Neural cell (in vitro differentiated cells): Measurements from ENCODE around the gene GRM2. TPM values are rescaled to one million over a fixed set of nuclear protein-coding genes. Genes with fewer than 3 reads are reported as not detected.

ENCODE experiments used
- H2AFZ ChIP-seq: fragments of 200-600, 300-800 bp; sonication (generic), shearing (Covaris generic); 2 replicates; pipeline ENCODE4 v1.6.0; 2014; ENCODE audit warnings: low read depth, mild to moderate bottlenecking, antibody characterized with exemption, low read length, moderate library complexity
- H3F3A ChIP-seq: fragments of 200-600 bp; shearing (Covaris generic); 2 replicates; pipeline ENCODE4 v1.6.1; 2016; ENCODE audit warnings: mild to moderate bottlenecking, moderate library complexity, mixed read lengths, antibody characterized with exemption, low read length; ENCODE audit not compliant: insufficient read depth, poor library complexity, severe bottlenecking
- H3K27ac ChIP-seq: fragments of 200-600, 300-800 bp; sonication (generic), shearing (Covaris generic); 2 replicates; pipeline ENCODE4 v1.5.1; 2014; ENCODE audit warnings: mild to moderate bottlenecking, low read length, moderate library complexity
- H3K27me3 ChIP-seq: fragments of 300-800, 200-600 bp; sonication (generic), shearing (Covaris generic); 2 replicates; pipeline ENCODE4 v1.6.0; 2014; ENCODE audit warnings: mild to moderate bottlenecking, low read depth, low read length, moderate library complexity; ENCODE audit not compliant: insufficient read depth
- H3K36me3 ChIP-seq: fragments of 300-800, 200-600 bp; sonication (generic), shearing (Covaris generic); 2 replicates; pipeline ENCODE4 v1.5.1; 2014; ENCODE audit warnings: mild to moderate bottlenecking, antibody characterized with exemption, low read length, moderate library complexity; ENCODE audit not compliant: insufficient read depth
- H3K4me2 ChIP-seq: fragments of 300-800, 200-600 bp; sonication (generic), shearing (Covaris generic); 2 replicates; pipeline ENCODE4 v1.6.0; 2014; ENCODE audit warnings: mild to moderate bottlenecking, low read length
- H3K4me3 ChIP-seq: fragments of 300-800, 200-600 bp; sonication (generic), shearing (Covaris generic); 2 replicates; pipeline ENCODE4 v1.5.1; 2014; ENCODE audit warnings: mild to moderate bottlenecking, low read length, moderate library complexity
- H3K79me2 ChIP-seq: fragments of 200-600 bp; shearing (Covaris generic); replicated peaks from 2 replicates; pipeline ENCODE4 v1.6.0; 2014; ENCODE audit warnings: mild to moderate bottlenecking, low read length, moderate library complexity; ENCODE audit not compliant: insufficient read depth
- H3K9ac ChIP-seq: fragments of 300-800, 200-600 bp; sonication (generic), shearing (Covaris generic); 2 replicates; pipeline ENCODE4 v1.6.1; 2016; ENCODE audit warnings: mild to moderate bottlenecking, low read length, mixed read lengths
- H3K9me2 ChIP-seq: fragments of 200-600 bp; shearing (Covaris generic); 2 replicates; pipeline ENCODE4 v1.6.1; 2016; ENCODE audit warnings: mild to moderate bottlenecking, low read length, mixed read lengths; ENCODE audit not compliant: insufficient read depth
- H3K9me3 ChIP-seq: fragments of 200-600, 300-800 bp; sonication (generic), shearing (Covaris generic); 2 replicates; pipeline ENCODE4 v1.6.1; 2016; ENCODE audit warnings: mild to moderate bottlenecking, mixed run types, low read length, moderate library complexity, mixed read lengths
- H4K20me1 ChIP-seq: fragments of 200-600 bp; shearing (Covaris generic); 2 replicates; pipeline ENCODE4 v1.6.1; 2016; ENCODE audit warnings: mild to moderate bottlenecking, mixed run types; ENCODE audit not compliant: insufficient read depth
- EP300 ChIP-seq: fragments of 450-650 bp; conservative IDR thresholded peaks from 2 replicates; pipeline ENCODE4 v1.6.1; 2014; ENCODE audit warnings: antibody characterized with exemption, mild to moderate bottlenecking, moderate library complexity; ENCODE audit not compliant: poor library complexity, severe bottlenecking
- EZH2 ChIP-seq: fragments of 200-600, 300-800 bp; shearing (Covaris generic), sonication (generic); IDR thresholded peaks from 2 replicates; pipeline ENCODE4 v1.6.1; 2014; ENCODE audit warnings: antibody characterized with exemption, low read length, borderline replicate concordance, mild to moderate bottlenecking; ENCODE audit not compliant: insufficient read depth, poor library complexity, severe bottlenecking
- MXI1 ChIP-seq: fragments of 450-650 bp; conservative IDR thresholded peaks from 2 replicates; pipeline ENCODE4 v1.6.1; 2014; ENCODE audit warnings: antibody characterized with exemption, mild to moderate bottlenecking; ENCODE audit not compliant: poor library complexity, severe bottlenecking
- POLR2AphosphoS5 ChIP-seq: IDR thresholded peaks from 2 replicates; pipeline ENCODE4 v1.6.1; 2012
- RAD21 ChIP-seq: fragments of 450-650 bp; conservative IDR thresholded peaks from 2 replicates; pipeline ENCODE4 v1.6.1; 2014; ENCODE audit warnings: antibody characterized with exemption, mild to moderate bottlenecking, moderate library complexity
- SMC3 ChIP-seq: fragments of 450-650 bp; conservative IDR thresholded peaks from 2 replicates; pipeline ENCODE4 v1.6.1; 2014; ENCODE audit warnings: antibody characterized with exemption, mild to moderate bottlenecking, moderate library complexity; ENCODE audit not compliant: poor library complexity
- TAF1 ChIP-seq: IDR thresholded peaks from 2 replicates; pipeline ENCODE4 v1.6.1; 2012; ENCODE audit warnings: low read depth
- polyA plus RNA-seq: library from polyadenylated mRNA; depleted of rRNA; stranded (reverse); fragments of >200 nt; gene quantifications from 2 replicates; pipeline ENCODE4 v1.2.3, GENCODE V29; 2014
- TF ChIP-seq, protein P1 (sequence below): IDR thresholded peaks from 2 replicates; pipeline ENCODE4 v1.6.1; 2012; ENCODE audit warnings: borderline replicate concordance
- TF ChIP-seq, protein P2 (sequence below): fragments of 450-650 bp; IDR thresholded peaks from 2 replicates; pipeline ENCODE4 v1.5.1; 2014; ENCODE audit warnings: antibody characterized with exemption, mild to moderate bottlenecking, moderate library complexity; ENCODE audit not compliant: poor library complexity, severe bottlenecking

GRM2 gene
- polyA plus RNA-seq, 1 donor from 2014 or later, result 9.1 TPM

DNA sequence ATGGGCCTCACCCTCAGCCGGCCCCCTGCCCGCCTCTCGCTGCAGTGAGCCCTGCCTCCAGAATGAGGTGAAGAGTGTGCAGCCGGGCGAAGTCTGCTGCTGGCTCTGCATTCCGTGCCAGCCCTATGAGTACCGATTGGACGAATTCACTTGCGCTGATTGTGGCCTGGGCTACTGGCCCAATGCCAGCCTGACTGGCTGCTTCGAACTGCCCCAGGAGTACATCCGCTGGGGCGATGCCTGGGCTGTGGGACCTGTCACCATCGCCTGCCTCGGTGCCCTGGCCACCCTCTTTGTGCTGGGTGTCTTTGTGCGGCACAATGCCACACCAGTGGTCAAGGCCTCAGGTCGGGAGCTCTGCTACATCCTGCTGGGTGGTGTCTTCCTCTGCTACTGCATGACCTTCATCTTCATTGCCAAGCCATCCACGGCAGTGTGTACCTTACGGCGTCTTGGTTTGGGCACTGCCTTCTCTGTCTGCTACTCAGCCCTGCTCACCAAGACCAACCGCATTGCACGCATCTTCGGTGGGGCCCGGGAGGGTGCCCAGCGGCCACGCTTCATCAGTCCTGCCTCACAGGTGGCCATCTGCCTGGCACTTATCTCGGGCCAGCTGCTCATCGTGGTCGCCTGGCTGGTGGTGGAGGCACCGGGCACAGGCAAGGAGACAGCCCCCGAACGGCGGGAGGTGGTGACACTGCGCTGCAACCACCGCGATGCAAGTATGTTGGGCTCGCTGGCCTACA, 8.5 kb downstream of the GRM2 start:
- Histone ChIP-seq H3K36me3 (no peaks in the 10 kb centered on the region), H4K20me1 (no peaks in the 10 kb centered on the region), H3K79me2 (no peaks in the 10 kb centered on the region), H3K9me3 (no peaks in the 10 kb centered on the region), H3K9me2 (no peaks in the 10 kb centered on the region), H3K4me2 (no peak overlapping the region), H3K9ac (no peak overlapping the region), H3F3A (no peaks in the 10 kb centered on the region), H2AFZ (no peak overlapping the region), H3K27me3 (no peaks in the 10 kb centered on the region), H3K27ac (no peak overlapping the region), H3K4me3 (no peak overlapping the region)
- TF ChIP-seq, protein P1, sequence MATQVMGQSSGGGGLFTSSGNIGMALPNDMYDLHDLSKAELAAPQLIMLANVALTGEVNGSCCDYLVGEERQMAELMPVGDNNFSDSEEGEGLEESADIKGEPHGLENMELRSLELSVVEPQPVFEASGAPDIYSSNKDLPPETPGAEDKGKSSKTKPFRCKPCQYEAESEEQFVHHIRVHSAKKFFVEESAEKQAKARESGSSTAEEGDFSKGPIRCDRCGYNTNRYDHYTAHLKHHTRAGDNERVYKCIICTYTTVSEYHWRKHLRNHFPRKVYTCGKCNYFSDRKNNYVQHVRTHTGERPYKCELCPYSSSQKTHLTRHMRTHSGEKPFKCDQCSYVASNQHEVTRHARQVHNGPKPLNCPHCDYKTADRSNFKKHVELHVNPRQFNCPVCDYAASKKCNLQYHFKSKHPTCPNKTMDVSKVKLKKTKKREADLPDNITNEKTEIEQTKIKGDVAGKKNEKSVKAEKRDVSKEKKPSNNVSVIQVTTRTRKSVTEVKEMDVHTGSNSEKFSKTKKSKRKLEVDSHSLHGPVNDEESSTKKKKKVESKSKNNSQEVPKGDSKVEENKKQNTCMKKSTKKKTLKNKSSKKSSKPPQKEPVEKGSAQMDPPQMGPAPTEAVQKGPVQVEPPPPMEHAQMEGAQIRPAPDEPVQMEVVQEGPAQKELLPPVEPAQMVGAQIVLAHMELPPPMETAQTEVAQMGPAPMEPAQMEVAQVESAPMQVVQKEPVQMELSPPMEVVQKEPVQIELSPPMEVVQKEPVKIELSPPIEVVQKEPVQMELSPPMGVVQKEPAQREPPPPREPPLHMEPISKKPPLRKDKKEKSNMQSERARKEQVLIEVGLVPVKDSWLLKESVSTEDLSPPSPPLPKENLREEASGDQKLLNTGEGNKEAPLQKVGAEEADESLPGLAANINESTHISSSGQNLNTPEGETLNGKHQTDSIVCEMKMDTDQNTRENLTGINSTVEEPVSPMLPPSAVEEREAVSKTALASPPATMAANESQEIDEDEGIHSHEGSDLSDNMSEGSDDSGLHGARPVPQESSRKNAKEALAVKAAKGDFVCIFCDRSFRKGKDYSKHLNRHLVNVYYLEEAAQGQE, result no peak
- TF ChIP-seq EZH2 (no peak), MXI1 (no peak), RAD21 (no peak), POLR2AphosphoS5 (no peak), SMC3 (no peak)
- TF ChIP-seq, protein P2, sequence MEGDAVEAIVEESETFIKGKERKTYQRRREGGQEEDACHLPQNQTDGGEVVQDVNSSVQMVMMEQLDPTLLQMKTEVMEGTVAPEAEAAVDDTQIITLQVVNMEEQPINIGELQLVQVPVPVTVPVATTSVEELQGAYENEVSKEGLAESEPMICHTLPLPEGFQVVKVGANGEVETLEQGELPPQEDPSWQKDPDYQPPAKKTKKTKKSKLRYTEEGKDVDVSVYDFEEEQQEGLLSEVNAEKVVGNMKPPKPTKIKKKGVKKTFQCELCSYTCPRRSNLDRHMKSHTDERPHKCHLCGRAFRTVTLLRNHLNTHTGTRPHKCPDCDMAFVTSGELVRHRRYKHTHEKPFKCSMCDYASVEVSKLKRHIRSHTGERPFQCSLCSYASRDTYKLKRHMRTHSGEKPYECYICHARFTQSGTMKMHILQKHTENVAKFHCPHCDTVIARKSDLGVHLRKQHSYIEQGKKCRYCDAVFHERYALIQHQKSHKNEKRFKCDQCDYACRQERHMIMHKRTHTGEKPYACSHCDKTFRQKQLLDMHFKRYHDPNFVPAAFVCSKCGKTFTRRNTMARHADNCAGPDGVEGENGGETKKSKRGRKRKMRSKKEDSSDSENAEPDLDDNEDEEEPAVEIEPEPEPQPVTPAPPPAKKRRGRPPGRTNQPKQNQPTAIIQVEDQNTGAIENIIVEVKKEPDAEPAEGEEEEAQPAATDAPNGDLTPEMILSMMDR, result no peak

DNA sequence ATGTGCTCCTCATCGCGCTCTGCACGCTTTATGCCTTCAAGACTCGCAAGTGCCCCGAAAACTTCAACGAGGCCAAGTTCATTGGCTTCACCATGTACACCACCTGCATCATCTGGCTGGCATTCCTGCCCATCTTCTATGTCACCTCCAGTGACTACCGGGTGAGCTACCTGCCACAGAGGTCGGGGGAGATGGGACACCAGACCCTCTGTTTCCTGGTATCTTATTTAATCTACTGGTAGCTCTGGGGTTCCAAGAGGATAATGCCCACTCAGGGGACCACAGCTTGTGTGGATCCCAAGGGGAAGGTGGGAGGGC, 9.1 kb downstream of the GRM2 start:
- no peak overlapping the region for H3K4me3 ChIP-seq
- no peaks in the 10 kb centered on the region for H3K27me3 ChIP-seq
- H3K36me3 ChIP-seq, result no peaks in the 10 kb centered on the region
- H3K79me2 ChIP-seq, result no peaks in the 10 kb centered on the region
- TF ChIP-seq EZH2, result no peak
- no peaks in the 10 kb centered on the region for H3K9me3 ChIP-seq
- H3K9ac ChIP-seq, result no peak overlapping the region
- no peaks in the 10 kb centered on the region for H3K9me2 ChIP-seq
- no peak overlapping the region for H2AFZ ChIP-seq
- H3F3A ChIP-seq, result no peaks in the 10 kb centered on the region
- no peaks in the 10 kb centered on the region for H4K20me1 ChIP-seq
- no peak overlapping the region for H3K4me2 ChIP-seq
- H3K27ac ChIP-seq, result no peak overlapping the region

GRCh38 chr3:51716805-51717204, 9.9 kb downstream of the GRM2 start:
- no peak overlapping the region for H3K27ac ChIP-seq
- H4K20me1 ChIP-seq, result no peaks in the 10 kb centered on the region
- no peaks in the 10 kb centered on the region for H3K9me3 ChIP-seq
- H3K4me3 ChIP-seq, result no peak overlapping the region
- H3K9me2 ChIP-seq, result no peaks in the 10 kb centered on the region
- H2AFZ ChIP-seq, result no peak overlapping the region
- no peaks in the 10 kb centered on the region for H3K27me3 ChIP-seq
- no peaks in the 10 kb centered on the region for H3F3A ChIP-seq
- no peak for TF ChIP-seq POLR2AphosphoS5
- TF ChIP-seq, protein P1, result no peak
- no peak for TF ChIP-seq TAF1
- no peak for TF ChIP-seq SMC3
- TF ChIP-seq, protein P2, result no peak
- no peak for TF ChIP-seq MXI1
- no peak for TF ChIP-seq EP300
- TF ChIP-seq EZH2, result no peak
- TF ChIP-seq RAD21, result no peak
- H3K36me3 ChIP-seq, result no peaks in the 10 kb centered on the region
- H3K79me2 ChIP-seq, result no peaks in the 10 kb centered on the region
- H3K9ac ChIP-seq, result no peak overlapping the region
- H3K4me2 ChIP-seq, result no peak overlapping the region
